Parathyroid adenoma (tissue), 2 donors: ENCODE measurements around the gene KCNIP1.

ENCODE experiments used
- H2AFZ ChIP-seq: fragments of 300-600 bp; sonication (generic); one replicate; pipeline ENCODE4 v1.7.0; 2017; ENCODE audit warnings: antibody characterized with exemption, mild to moderate bottlenecking
- H3K27ac ChIP-seq: fragments of 300-600 bp; sonication (generic); one replicate; pipeline ENCODE4 v1.7.0; 2017
- H3K27me3 ChIP-seq: fragments of 300-600 bp; sonication (generic); one replicate; pipeline ENCODE4 v1.7.0; 2017; ENCODE audit warnings: low read length; ENCODE audit not compliant: control insufficient read depth, insufficient read depth
- H3K36me3 ChIP-seq: fragments of 300-600 bp; sonication (generic); one replicate; pipeline ENCODE4 v1.7.0; 2017; ENCODE audit warnings: low read length; ENCODE audit not compliant: control insufficient read depth, insufficient read depth
- H3K4me1 ChIP-seq: fragments of 300-600 bp; sonication (generic); one replicate; pipeline ENCODE4 v1.7.0; 2017; ENCODE audit warnings: control low read depth
- H3K4me2 ChIP-seq: fragments of 300-600 bp; sonication (generic); one replicate; pipeline ENCODE4 v1.7.0; 2017; ENCODE audit warnings: low read length
- H3K4me3 ChIP-seq: fragments of 300-600 bp; sonication (generic); one replicate; pipeline ENCODE4 v1.7.0; 2017; ENCODE audit warnings: low read depth, low read length
- H3K79me2 ChIP-seq: fragments of 300-600 bp; sonication (generic); one replicate; pipeline ENCODE4 v1.7.0; 2017; ENCODE audit warnings: control low read depth
- H3K9ac ChIP-seq: fragments of 300-600 bp; sonication (generic); one replicate; pipeline ENCODE4 v1.7.0; 2017; ENCODE audit warnings: mild to moderate bottlenecking
- H3K9me3 ChIP-seq: fragments of 300-600 bp; sonication (generic); one replicate; pipeline ENCODE4 v1.7.0; 2017; ENCODE audit warnings: low read length; ENCODE audit not compliant: control insufficient read depth
- CTCF ChIP-seq: fragments of 300-600 bp; sonication (generic); IDR thresholded peaks from one replicate; pipeline ENCODE4 v1.7.0; 2017; ENCODE audit warnings: antibody characterized with exemption, mild to moderate bottlenecking
- donor health status: primary hyperparathyroidism.

KCNIP1 gene

DNA sequence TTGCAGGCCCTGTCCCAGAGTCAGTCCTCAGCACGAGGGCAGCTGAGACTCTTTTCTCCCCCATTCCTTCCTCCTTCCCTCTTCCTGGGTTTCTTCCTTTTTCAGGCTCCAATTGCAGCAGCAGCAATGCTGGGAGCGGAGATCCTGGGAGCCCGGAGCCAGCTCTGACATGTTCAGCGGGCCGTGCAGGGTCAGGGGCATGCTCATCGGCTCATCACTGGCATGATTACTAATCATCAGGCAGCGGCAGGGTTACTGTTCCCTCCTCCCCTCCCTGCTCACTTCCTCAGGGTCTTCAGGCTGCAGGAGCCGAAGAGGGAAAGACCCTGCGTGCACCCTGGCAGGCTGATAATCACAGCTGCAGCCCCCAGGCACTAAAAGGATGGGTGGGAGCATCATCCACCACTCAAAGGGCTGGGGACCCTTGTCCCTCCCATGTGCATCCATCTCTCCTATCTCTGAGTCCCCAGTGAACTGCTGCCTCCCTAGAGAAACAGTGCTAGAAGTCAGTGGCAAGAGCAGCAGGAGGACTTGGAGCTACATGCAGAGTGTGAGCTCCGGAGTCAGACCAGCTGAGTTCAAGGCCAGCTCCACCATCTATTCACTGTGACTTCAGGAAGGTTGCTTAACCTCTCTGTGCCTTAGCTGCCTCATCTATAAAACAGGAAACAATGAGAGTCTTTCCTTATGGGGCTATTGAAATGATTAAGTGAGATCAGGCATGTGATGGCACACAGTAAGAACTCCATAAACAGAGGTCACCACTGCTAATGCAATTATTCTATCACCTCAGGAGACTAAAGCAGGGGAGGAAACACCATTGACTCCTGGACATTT is 7.8 kb upstream of the KCNIP1 start:
- Histone ChIP-seq H2AFZ (no peak overlapping the region), H3K36me3 (no peaks in the 10 kb centered on the region), H3K79me2 (no peaks in the 10 kb centered on the region), H3K4me2 (no peak overlapping the region), H3K9ac (no peak overlapping the region), H3K4me3 (no peak overlapping the region), H3K9me3 (no peaks in the 10 kb centered on the region), H3K27me3 (no peaks in the 10 kb centered on the region), H3K27ac (no peak overlapping the region), H3K4me1 (peaks cover 30% of the 10 kb centered on the region)
- no peak for TF ChIP-seq CTCF

DNA sequence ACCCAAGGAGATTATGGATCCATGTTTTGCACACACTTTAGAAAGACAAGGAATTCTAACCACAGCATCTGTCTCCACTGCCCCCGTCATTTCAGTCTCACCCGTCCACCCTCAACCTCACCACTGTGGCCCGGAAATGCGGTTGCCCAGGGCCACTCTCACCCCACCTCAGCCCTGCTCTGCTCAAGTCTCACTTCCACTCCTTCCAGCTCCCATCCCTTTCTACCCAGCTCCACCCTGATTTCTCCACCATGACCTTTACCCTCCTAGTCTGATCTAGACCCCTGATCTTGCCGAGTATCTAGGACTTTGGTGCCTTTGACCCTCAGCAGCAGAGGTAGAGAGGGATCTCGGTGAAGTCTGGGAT is 7.2 kb upstream of the KCNIP1 start:
- Histone ChIP-seq H2AFZ (no peak overlapping the region), H3K4me3 (no peak overlapping the region), H3K4me2 (no peak overlapping the region), H3K79me2 (no peaks in the 10 kb centered on the region), H3K9ac (no peak overlapping the region), H3K4me1 (peaks cover 30% of the 10 kb centered on the region), H3K9me3 (no peaks in the 10 kb centered on the region), H3K36me3 (no peaks in the 10 kb centered on the region), H3K27me3 (no peaks in the 10 kb centered on the region), H3K27ac (no peak overlapping the region)
- TF ChIP-seq CTCF: no peak

GRCh38 chr5:170497311-170498038 is 6.3 kb upstream of the KCNIP1 start:
- no peaks in the 10 kb centered on the region for H3K9me3 ChIP-seq
- H3K27ac ChIP-seq: no peak overlapping the region
- H3K27me3 ChIP-seq: no peaks in the 10 kb centered on the region
- H3K79me2 ChIP-seq: no peaks in the 10 kb centered on the region
- H3K9ac ChIP-seq: no peak overlapping the region
- peak overlapping the region; percentile 13 for H2AFZ ChIP-seq
- H3K36me3 ChIP-seq: no peaks in the 10 kb centered on the region
- H3K4me1 ChIP-seq: peaks cover 30% of the 10 kb centered on the region
- no peak for TF ChIP-seq CTCF
- no peak overlapping the region for H3K4me2 ChIP-seq
- H3K4me3 ChIP-seq: no peak overlapping the region

DNA sequence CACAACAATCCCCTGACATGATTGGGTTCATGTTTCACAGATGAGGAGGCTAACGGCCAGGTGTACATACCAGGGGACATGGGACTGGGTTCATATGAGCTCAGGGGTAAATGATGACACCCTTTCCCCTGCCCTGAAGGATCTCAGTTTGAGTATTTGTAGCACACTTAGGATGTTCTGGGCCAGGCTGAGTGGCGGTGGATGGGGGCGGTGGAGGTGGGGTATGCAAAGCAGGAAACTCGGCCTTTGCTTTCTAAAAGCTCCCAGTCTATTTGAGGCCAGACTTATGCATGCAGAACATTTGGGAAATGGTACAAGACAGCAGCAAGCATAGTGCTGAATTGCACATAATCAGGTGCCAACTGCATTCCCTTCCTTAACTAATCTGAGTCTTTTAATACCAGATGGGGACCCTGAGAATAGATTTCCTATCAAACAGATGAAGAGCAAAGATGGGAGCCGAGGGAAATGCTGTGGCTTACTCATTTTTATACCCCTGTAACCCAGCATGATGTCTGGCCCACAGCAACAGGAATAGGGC is 4.9 kb upstream of the KCNIP1 start:
- Histone ChIP-seq H3K4me2 (no peak overlapping the region), H3K9me3 (no peaks in the 10 kb centered on the region), H3K36me3 (no peaks in the 10 kb centered on the region), H3K4me1 (peaks cover 21% of the 10 kb centered on the region), H3K4me3 (no peak overlapping the region), H3K79me2 (no peaks in the 10 kb centered on the region), H2AFZ (no peak overlapping the region), H3K9ac (no peak overlapping the region), H3K27ac (no peak overlapping the region), H3K27me3 (no peaks in the 10 kb centered on the region)
- TF ChIP-seq CTCF: no peak
